Measurements from ENCODE around the gene GPN2.
"Not testable (repeated sequence)": the region's sequence is repeated elsewhere in the genome, so short reads cannot be mapped to it uniquely, and the experiment has no call there.

The GPN2 gene

DNA sequence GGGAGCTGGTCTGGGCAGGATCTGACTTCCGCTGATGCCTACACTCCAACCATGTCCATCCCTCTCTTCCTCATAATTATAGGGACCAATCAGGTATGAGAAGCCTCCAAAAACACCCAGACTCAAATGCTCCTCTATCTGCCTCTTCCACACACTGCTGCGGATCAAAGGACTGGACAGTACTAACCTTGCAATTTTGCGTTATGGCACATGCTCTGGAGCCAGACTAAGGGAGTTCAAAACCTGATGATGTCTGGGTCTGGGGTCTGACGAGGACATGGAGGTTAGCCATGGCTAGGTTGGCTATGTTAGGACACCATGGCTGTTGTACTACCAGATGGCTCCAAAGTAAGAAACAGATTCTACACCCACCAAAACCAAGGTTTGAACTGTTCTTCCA is 10.3 kb downstream of the GPN2 start:
- Histone ChIP-seq H3K79me2 (ENCODE audit: low read length) (no peaks in the 10 kb centered on the region), H3K27ac (ENCODE audit: low read length) (no peak overlapping the region), H3K4me1 (ENCODE audit: low read length) (0 out of 2 replicates have a peak, but pooled peaks cover 4% of the 10 kb centered on the region), H3K9ac (ENCODE audit: low read length) (no peak overlapping the region), H3K4me2 (ENCODE audit: low read length) (no peak overlapping the region), H2AFZ (ENCODE audit: low read depth, low read length) (no peak overlapping the region), H3K4me3 (ENCODE audit: low read length) (no peak overlapping the region), H3K36me3 (replicated peaks; ENCODE audit: low read depth, low read length) (peaks cover 24% of the 10 kb centered on the region), H3K27me3 (ENCODE audit: low read depth, low read length) (no peaks in the 10 kb centered on the region), H4K20me1 (ENCODE audit: insufficient read depth, low read length) (no peaks in the 10 kb centered on the region), H3K9me3 (ENCODE audit: insufficient read depth, low read length) (no peaks in the 10 kb centered on the region)
- TF ChIP-seq, protein P1, sequence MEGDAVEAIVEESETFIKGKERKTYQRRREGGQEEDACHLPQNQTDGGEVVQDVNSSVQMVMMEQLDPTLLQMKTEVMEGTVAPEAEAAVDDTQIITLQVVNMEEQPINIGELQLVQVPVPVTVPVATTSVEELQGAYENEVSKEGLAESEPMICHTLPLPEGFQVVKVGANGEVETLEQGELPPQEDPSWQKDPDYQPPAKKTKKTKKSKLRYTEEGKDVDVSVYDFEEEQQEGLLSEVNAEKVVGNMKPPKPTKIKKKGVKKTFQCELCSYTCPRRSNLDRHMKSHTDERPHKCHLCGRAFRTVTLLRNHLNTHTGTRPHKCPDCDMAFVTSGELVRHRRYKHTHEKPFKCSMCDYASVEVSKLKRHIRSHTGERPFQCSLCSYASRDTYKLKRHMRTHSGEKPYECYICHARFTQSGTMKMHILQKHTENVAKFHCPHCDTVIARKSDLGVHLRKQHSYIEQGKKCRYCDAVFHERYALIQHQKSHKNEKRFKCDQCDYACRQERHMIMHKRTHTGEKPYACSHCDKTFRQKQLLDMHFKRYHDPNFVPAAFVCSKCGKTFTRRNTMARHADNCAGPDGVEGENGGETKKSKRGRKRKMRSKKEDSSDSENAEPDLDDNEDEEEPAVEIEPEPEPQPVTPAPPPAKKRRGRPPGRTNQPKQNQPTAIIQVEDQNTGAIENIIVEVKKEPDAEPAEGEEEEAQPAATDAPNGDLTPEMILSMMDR (IDR thresholded peaks at IDR 0.05; ENCODE audit: low read depth, low read length), result no peak
- TF ChIP-seq EZH2phosphoT487 (IDR thresholded peaks at IDR 0.05; ENCODE audit: low read depth), result no peak

DNA sequence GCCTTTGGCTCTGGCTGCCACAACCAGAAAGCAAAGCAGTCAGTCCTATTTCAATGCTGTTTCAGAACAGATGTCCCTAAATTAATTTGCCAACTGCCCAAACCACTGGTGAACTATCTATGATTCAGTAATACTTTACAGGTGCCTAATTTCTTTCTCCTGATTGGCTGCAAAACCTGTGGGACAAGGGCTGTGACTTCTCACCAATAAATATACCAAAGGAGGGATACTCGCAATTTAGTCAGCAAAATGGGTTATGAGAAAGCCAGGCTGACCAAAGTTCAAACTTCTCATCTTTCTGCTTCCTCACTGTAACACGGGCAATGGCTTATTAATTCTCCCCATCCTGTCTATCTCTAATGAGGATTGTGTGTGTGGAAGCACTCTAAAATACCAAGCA is 12.8 kb downstream of the GPN2 start:
- no peaks in the 10 kb centered on the region for H3K79me2 ChIP-seq (ENCODE audit: low read length)
- TF ChIP-seq EZH2phosphoT487 (IDR thresholded peaks at IDR 0.05; ENCODE audit: low read depth), result no peak
- TF ChIP-seq, protein P1 (IDR thresholded peaks at IDR 0.05; ENCODE audit: low read depth, low read length), result no peak
- H3K4me2 ChIP-seq (ENCODE audit: low read length), result no peak overlapping the region
- no peak overlapping the region for H2AFZ ChIP-seq (ENCODE audit: low read depth, low read length)
- no peak overlapping the region for H3K27ac ChIP-seq (ENCODE audit: low read length)
- no peak overlapping the region for H3K9ac ChIP-seq (ENCODE audit: low read length)
- no peaks in the 10 kb centered on the region for H4K20me1 ChIP-seq (ENCODE audit: insufficient read depth, low read length)
- H3K36me3 ChIP-seq (replicated peaks; ENCODE audit: low read depth, low read length), result peaks cover 14% of the 10 kb centered on the region
- H3K4me3 ChIP-seq (ENCODE audit: low read length), result no peak overlapping the region
- H3K4me1 ChIP-seq (ENCODE audit: low read length), result 0 out of 2 replicates have a peak, but pooled peaks cover 4% of the 10 kb centered on the region
- no peaks in the 10 kb centered on the region for H3K9me3 ChIP-seq (ENCODE audit: insufficient read depth, low read length)
- no peaks in the 10 kb centered on the region for H3K27me3 ChIP-seq (ENCODE audit: low read depth, low read length)

DNA sequence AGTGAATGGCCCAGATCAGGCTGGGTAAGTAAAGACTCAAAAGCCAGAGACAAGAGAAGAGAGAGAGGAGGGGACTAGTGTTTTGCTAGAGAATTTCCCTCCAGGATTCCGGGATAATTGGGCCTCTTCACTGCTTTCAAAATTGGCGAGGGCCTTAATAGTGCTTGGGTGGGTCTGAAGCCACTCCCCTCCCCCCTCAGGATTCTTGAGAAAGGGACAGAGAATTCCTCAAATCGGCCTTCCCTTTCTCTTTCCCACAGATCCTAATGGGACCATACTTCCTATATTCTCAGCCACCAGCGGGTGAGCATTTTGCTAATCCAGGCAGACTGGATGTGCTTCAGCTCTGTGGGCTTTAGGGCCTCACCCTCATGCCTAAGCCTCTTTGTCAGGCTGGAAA is 15.2 kb downstream of the GPN2 start:
- Histone ChIP-seq H2AFZ (ENCODE audit: low read depth, low read length) (no peak overlapping the region), H3K4me2 (ENCODE audit: low read length) (no peak overlapping the region), H3K4me1 (ENCODE audit: low read length) (0 out of 2 replicates have a peak, but pooled peaks cover 4% of the 10 kb centered on the region), H3K4me3 (ENCODE audit: low read length) (no peak overlapping the region), H3K9me3 (ENCODE audit: insufficient read depth, low read length) (no peaks in the 10 kb centered on the region), H3K9ac (ENCODE audit: low read length) (no peak overlapping the region), H3K27me3 (ENCODE audit: low read depth, low read length) (no peaks in the 10 kb centered on the region), H3K79me2 (ENCODE audit: low read length) (no peaks in the 10 kb centered on the region), H3K27ac (ENCODE audit: low read length) (no peak overlapping the region), H4K20me1 (ENCODE audit: insufficient read depth, low read length) (no peaks in the 10 kb centered on the region), H3K36me3 (replicated peaks; ENCODE audit: low read depth, low read length) (peaks cover 9% of the 10 kb centered on the region)
- TF ChIP-seq, protein P1 (IDR thresholded peaks at IDR 0.05; ENCODE audit: low read depth, low read length), result no peak
- TF ChIP-seq EZH2phosphoT487 (IDR thresholded peaks at IDR 0.05; ENCODE audit: low read depth), result no peak

DNA sequence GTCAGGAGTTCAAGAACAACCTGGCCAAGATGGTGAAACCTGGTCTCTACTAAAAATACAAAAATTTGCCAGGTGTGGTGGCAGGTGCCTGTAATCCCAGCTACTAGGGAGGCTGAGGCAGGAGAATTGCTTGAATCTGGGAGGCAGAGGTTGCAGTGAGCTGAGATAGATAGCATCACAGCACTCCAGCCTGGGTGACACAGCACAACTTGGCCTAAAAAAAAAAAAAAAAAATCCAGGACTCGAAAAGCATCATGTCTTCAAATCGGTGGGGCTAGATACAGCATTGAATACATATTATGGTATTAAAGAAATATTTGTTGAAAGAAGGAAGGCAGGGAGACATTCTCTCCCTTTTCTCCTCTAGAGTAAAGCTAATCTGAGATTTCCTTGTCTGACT is 17.0 kb downstream of the GPN2 start:
- not testable (repeated sequence) for H3K36me3 ChIP-seq (replicated peaks; ENCODE audit: low read depth, low read length); H4K20me1 ChIP-seq (ENCODE audit: insufficient read depth, low read length); H3K79me2 ChIP-seq (ENCODE audit: low read length); H3K27me3 ChIP-seq (ENCODE audit: low read depth, low read length); H3K4me2 ChIP-seq (ENCODE audit: low read length); H3K4me1 ChIP-seq (ENCODE audit: low read length); H2AFZ ChIP-seq (ENCODE audit: low read depth, low read length); H3K4me3 ChIP-seq (ENCODE audit: low read length); H3K9me3 ChIP-seq (ENCODE audit: insufficient read depth, low read length); H3K27ac ChIP-seq (ENCODE audit: low read length); H3K9ac ChIP-seq (ENCODE audit: low read length)
